Uterus (tissue), 4 donors: ENCODE results near the gene UPF3A. TPM values are rescaled to one million over a fixed set of nuclear protein-coding genes. Genes with fewer than 3 reads are reported as not detected.

ENCODE experiments used
- DNase-seq, 2 donors: peaks; one replicate each; pipeline ENCODE4 v3.0.0-alpha.2; 2019 to 2020
- H3K27ac ChIP-seq, 2 donors: fragments of 200-600 bp; sonication (generic); 1 replicate in 1 of 2; 2 replicates in 1 of 2; pipeline ENCODE4 v1.5.1; 2016 to 2018
- H3K27me3 ChIP-seq, 2 donors: fragments of 200-600 bp; sonication (generic); one replicate each; pipeline ENCODE4 v1.5.1; 2018 to 2019; ENCODE audit warnings: control low read depth in 1 of 2
- H3K36me3 ChIP-seq, 2 donors: fragments of 200-600 bp; sonication (generic); one replicate each; pipeline ENCODE4 v1.5.1; 2019; ENCODE audit warnings: control low read depth in 1 of 2
- H3K4me1 ChIP-seq, 2 donors: fragments of 200-600 bp; sonication (generic); one replicate each; pipeline ENCODE4 v1.5.1; 2018 to 2019; ENCODE audit warnings: control low read depth in 1 of 2
- H3K4me3 ChIP-seq, 2 donors: fragments of 200-600 bp; sonication (generic); 1 replicate in 1 of 2; 2 replicates in 1 of 2; pipeline ENCODE4 v1.5.1; 2018 to 2019; ENCODE audit warnings: mild to moderate bottlenecking in 1 of 2
- H3K9me3 ChIP-seq, 2 donors: fragments of 200-600 bp; sonication (generic); one replicate each; pipeline ENCODE4 v1.5.1; 2019; ENCODE audit warnings: control low read depth in 1 of 2
- CTCF ChIP-seq, 4 experiments: fragments of 200-600 bp in 2 of 4; fragments of 450-650 bp in 2 of 4; sonication (generic) in 2 of 4; IDR thresholded peaks; one replicate each; pipeline ENCODE4 v1.5.1; 2016 to 2019; ENCODE audit warnings: antibody characterized with exemption in 4 of 4, mild to moderate bottlenecking in 2 of 4, moderate library complexity in 1 of 4
- POLR2A ChIP-seq, 2 donors: fragments of 450-650 bp; IDR thresholded peaks; one replicate each; pipeline ENCODE4 v1.6.1; 2016; ENCODE audit warnings: antibody characterized with exemption in 2 of 2, mild to moderate bottlenecking in 1 of 2, moderate library complexity in 1 of 2
- intact Hi-C: fragments of 100-400 bp; cut with DNase I; formaldehyde crosslinking; loops from one replicate; pipeline ENCODE4 v1.15.1; 2023; ENCODE audit warnings: low total_unique reads
- total RNA-seq, 4 donors: library from RNA; depleted of rRNA in 3 of 4; stranded (reverse); fragments of >200 nt in 3 of 4; gene quantifications; one replicate each; pipeline versions ENCODE4 v1.1.0 to v1.2.4, GENCODE V29; 2014 to 2023
- donor health status: DM: yes; HTN: yes; CAD: no.

UPF3A gene
- total RNA-seq, 4 donors from 2014 or later = 15.0 to 74.1 (median 34.9) TPM

DNA sequence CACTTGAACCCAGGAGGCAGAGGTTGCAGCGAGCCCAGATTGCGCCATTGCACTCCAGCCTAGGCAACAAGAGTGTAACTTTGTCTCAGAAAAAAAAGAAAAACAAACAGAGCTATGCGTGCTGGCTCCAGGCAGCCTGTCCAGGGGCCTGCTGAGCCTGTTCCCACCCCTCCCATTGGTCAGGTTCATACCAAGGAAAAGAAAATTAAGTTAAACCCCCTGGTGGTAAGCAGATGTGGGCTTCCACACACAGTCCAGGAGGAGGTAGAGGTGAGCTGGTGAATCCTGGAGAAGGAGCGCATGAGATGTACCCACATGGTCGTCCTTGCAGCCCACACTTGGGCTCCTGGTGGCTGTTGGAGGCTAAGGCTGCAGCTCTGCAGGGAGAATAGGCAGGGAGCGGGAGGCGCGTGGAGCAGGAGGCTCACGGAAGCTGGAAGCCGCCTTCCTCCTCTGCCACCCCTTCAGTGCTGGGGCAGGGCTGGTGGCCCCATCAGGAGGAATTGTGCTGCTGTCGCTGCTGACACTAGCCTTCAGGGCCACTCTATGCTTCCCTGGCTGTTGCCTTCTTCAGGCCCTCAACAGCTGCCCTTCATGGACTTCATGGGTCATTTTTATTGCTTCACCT is 22.4 kb downstream of the UPF3A start:
- TF ChIP-seq CTCF (IDR thresholded peaks at IDR 0.05) (no peak), POLR2A (IDR thresholded peaks at IDR 0.05) (no peak)
- Histone ChIP-seq H3K36me3 (no peaks in the 10 kb centered on the region), H3K27ac (no peak overlapping the region), H3K4me1 (no peaks in the 10 kb centered on the region), H3K9me3 (no peaks in the 10 kb centered on the region), H3K27me3 (no peaks in the 10 kb centered on the region), H3K4me3 (no peak overlapping the region)
- DNase-seq = no peak
- intact Hi-C loops = no loop called here

DNA sequence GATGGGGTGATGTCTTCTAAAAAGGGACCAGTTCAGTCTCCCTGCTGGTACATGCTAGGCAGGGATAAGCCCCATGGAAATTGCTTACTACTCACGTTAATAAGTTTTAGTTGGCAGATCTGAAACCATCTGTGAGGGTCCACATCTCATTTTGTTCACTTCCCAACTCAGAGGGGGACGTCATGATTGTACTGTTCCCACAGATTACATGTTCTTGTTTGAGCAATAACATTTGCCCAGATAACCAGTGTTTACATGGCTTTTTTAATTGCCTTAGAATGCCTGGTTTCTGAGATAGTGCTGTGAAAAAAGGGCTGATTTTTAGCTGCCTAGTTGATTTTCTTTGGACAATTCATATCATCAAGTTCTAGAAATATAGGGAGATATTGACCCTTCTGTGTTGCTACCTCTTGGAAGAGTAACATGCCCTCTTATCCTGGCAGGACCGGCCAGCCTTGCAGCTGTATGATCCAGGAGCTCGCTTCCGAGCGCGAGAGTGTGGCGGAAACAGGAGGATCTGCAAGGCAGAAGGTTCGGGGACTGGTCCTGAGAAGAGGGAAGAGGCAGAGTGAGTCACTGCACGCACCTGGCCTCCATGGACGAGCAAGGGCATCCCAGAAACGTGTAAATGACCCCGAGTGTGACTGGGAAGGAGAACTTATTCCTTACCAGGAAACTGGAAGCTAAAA is 23.1 kb downstream of the UPF3A start:
- H3K4me3 ChIP-seq = no peak overlapping the region
- intact Hi-C loops = no loop called here

DNA sequence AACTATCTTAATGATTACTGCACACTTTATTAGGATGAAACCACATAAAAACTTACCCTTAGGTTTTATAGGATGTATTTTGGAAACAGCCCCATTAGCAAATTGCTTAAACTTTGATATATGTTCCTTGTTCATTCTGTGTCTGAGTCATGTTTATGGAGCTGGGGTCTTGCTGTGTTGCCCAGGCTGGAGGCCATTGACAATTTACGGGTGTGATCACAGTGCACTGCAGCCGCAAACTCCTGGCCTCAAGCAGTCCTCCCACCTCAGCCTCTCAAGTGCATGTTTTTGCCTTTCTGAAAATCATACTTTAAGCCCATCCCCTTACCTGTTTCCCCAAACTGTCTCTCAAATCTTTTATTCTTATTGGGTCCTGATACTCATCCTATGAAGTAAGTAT is 27.7 kb downstream of the UPF3A start:
- Histone ChIP-seq H3K36me3 (no peaks in the 10 kb centered on the region), H3K27ac (no peak overlapping the region), H3K9me3 (no peaks in the 10 kb centered on the region), H3K4me1 (peaks cover 0 to 3% of the 10 kb centered on the region in 2 donors), H3K4me3 (no peak overlapping the region), H3K27me3 (no peaks in the 10 kb centered on the region)
- no peak for DNase-seq
- TF ChIP-seq CTCF (IDR thresholded peaks at IDR 0.05) (no peak), POLR2A (IDR thresholded peaks at IDR 0.05) (no peak)
- intact Hi-C loops = no loop called here

More for the DNA sequence above, 23.1 kb downstream of the UPF3A start:
- Histone ChIP-seq H3K36me3 (no peaks in the 10 kb centered on the region), H3K9me3 (no peaks in the 10 kb centered on the region), H3K27ac (no peak overlapping the region), H3K27me3 (no peaks in the 10 kb centered on the region), H3K4me1 (no peaks in the 10 kb centered on the region)
- no peak for DNase-seq
- no peak for TF ChIP-seq CTCF (IDR thresholded peaks at IDR 0.05)

GRCh38 chr13:114309806-114310410 is 28.5 kb downstream of the UPF3A start:
- H3K36me3 ChIP-seq = no peaks in the 10 kb centered on the region
- no peaks in the 10 kb centered on the region for H3K9me3 ChIP-seq
- H3K27me3 ChIP-seq = no peaks in the 10 kb centered on the region
- intact Hi-C loops = no loop called here
- H3K4me1 ChIP-seq = peaks cover 0 to 3% of the 10 kb centered on the region in 2 donors
- no peak for DNase-seq
- H3K27ac ChIP-seq = no peak overlapping the region
- TF ChIP-seq CTCF (IDR thresholded peaks at IDR 0.05) (no peak), POLR2A (IDR thresholded peaks at IDR 0.05) (no peak)
- no peak overlapping the region for H3K4me3 ChIP-seq

DNA sequence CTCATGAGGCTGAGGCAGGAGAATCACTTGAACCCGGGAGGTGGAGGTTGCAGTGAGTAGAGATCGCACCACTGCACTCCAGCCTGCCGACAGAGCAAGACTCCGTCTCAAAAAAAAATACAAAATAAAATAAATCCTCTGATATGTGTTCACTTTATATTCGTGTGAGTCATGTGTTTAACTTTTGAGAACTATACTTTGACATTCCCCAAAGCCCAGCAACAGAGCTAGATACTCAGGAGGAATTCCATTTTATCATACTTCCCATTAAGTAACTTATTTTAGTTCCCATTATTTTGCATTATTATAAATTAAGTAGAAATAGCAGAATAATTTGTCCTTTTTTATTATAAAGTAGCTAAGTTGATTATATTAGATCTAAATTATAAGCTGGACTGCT is 29.6 kb downstream of the UPF3A start:
- no peaks in the 10 kb centered on the region for H3K36me3 ChIP-seq
- H3K4me1 ChIP-seq = peaks cover 0 to 3% of the 10 kb centered on the region in 2 donors
- no peak for DNase-seq
- intact Hi-C loops = no loop called here
- H3K27me3 ChIP-seq = no peaks in the 10 kb centered on the region
- TF ChIP-seq POLR2A (IDR thresholded peaks at IDR 0.05) = no peak
- no peak for TF ChIP-seq CTCF (IDR thresholded peaks at IDR 0.05)
- H3K27ac ChIP-seq = no peak overlapping the region
- no peaks in the 10 kb centered on the region for H3K9me3 ChIP-seq
- H3K4me3 ChIP-seq = no peak overlapping the region
